ENCODE results near the gene LMNTD2. TPM values are rescaled to one million over a fixed set of nuclear protein-coding genes. Genes with fewer than 3 reads are reported as not detected.
A peak's percentile ranks its signal among the peaks of the same experiment; 100 is the strongest.

The LMNTD2 gene
- total RNA-seq, 2 donors from 2014 or later, result 6.0 to 12.9 TPM

- 80 to 81% methylated on average over 7 to 24 of the region's 24 CpGs for WGBS, 2 donors
- TF ChIP-seq CTCF (IDR thresholded peaks at IDR 0.05) (no peak), POLR2A (IDR thresholded peaks at IDR 0.05) (no peak)
- Histone ChIP-seq H3K9me3 (no peaks in the 10 kb centered on the region), H3K27ac (no peak overlapping the region), H3K27me3 (no peaks in the 10 kb centered on the region), H3K36me3 (replicated peaks in 1 of 2; ENCODE audit: insufficient read depth in 1 of 2, low read depth in 2 of 2) (no peaks in the 10 kb centered on the region), H3K4me1 (peaks cover 53% of the 10 kb centered on the region), H3K4me3 (no peak overlapping the region)
- DNase-seq (no peak), ATAC-seq (no peak)
- intact Hi-C loops (cut with DNase I), result loop anchor here (10.0 kb wide), 1 partner anchor 167 kb away; no protein-coding TSS in a partner anchor
Observed at GRCh38 chr11:557328-558132, 3.0 kb downstream of the LMNTD2 start.

GRCh38 chr11:556662-557256 is 3.8 kb downstream of the LMNTD2 start:
- H3K27ac ChIP-seq, result no peak overlapping the region
- H3K4me1 ChIP-seq, result peaks cover 45% of the 10 kb centered on the region
- DNase-seq, result no peak
- no peak for ATAC-seq
- intact Hi-C loops (cut with DNase I), result loop anchor here (10.0 kb wide), 1 partner anchor 168 kb away; no protein-coding TSS in a partner anchor
- TF ChIP-seq CTCF (IDR thresholded peaks at IDR 0.05), result no peak
- WGBS, 2 donors, result 84 to 92% methylated on average over 10 to 21 of the region's 22 CpGs
- no peaks in the 10 kb centered on the region for H3K9me3 ChIP-seq
- no peaks in the 10 kb centered on the region for H3K27me3 ChIP-seq
- H3K4me3 ChIP-seq, result no peak overlapping the region
- H3K36me3 ChIP-seq (replicated peaks in 1 of 2; ENCODE audit: insufficient read depth in 1 of 2, low read depth in 2 of 2), result no peaks in the 10 kb centered on the region

GRCh38 chr11:555780-556661 is 4.5 kb downstream of the LMNTD2 start:
- 35 to 77% methylated on average over 3 to 62 of the region's 104 CpGs for WGBS, 2 donors
- no peaks in the 10 kb centered on the region for H3K27me3 ChIP-seq
- peaks cover 40% of the 10 kb centered on the region for H3K4me1 ChIP-seq
- ATAC-seq (no peak), DNase-seq (peak in 1 of 4 donors; percentile 46)
- H3K27ac ChIP-seq, result peak overlapping the region in 3 of 4 donors; percentile 63 to 77 (median 65)
- no peak overlapping the region for H3K4me3 ChIP-seq
- no peaks in the 10 kb centered on the region for H3K9me3 ChIP-seq
- intact Hi-C loops (cut with DNase I), result loop anchor here (10.0 kb wide), 1 partner anchor 169 kb away; no protein-coding TSS in a partner anchor
- no peak for TF ChIP-seq CTCF (IDR thresholded peaks at IDR 0.05)
- TF ChIP-seq POLR2A (IDR thresholded peaks at IDR 0.05), result no peak
- H3K36me3 ChIP-seq (replicated peaks in 1 of 2; ENCODE audit: insufficient read depth in 1 of 2, low read depth in 2 of 2), result no peaks in the 10 kb centered on the region

GRCh38 chr11:555227-555779 is 5.2 kb downstream of the LMNTD2 start:
- 2 to 4% methylated on average over 13 to 56 of the region's 57 CpGs for WGBS, 2 donors
- no peak for ATAC-seq
- Histone ChIP-seq H3K36me3 (replicated peaks in 1 of 2; ENCODE audit: insufficient read depth in 1 of 2, low read depth in 2 of 2) (no peaks in the 10 kb centered on the region), H3K9me3 (no peaks in the 10 kb centered on the region), H3K4me3 (no peak overlapping the region), H3K27me3 (no peaks in the 10 kb centered on the region), H3K27ac (peak overlapping the region in 3 of 4 donors; percentile 63 to 77 (median 65)), H3K4me1 (peaks cover 40% of the 10 kb centered on the region)
- intact Hi-C loops (cut with DNase I), result loop anchor here (10.0 kb wide), 1 partner anchor 169 kb away; no protein-coding TSS in a partner anchor
- no peak for TF ChIP-seq CTCF (IDR thresholded peaks at IDR 0.05)
- peak in 2 of 3 donors; percentile 40 to 46 for TF ChIP-seq POLR2A (IDR thresholded peaks at IDR 0.05)
- DNase-seq, result no peak
